ENCODE results near the gene GORASP1. TPM values are rescaled to one million over a fixed set of nuclear protein-coding genes. Genes with fewer than 3 reads are reported as not detected.
A peak's percentile ranks its signal among the peaks of the same experiment; 100 is the strongest.

Gene GORASP1
- total RNA-seq, 4 donors from 2014 or later: 32.3 to 73.4 (median 47.5) TPM

DNA sequence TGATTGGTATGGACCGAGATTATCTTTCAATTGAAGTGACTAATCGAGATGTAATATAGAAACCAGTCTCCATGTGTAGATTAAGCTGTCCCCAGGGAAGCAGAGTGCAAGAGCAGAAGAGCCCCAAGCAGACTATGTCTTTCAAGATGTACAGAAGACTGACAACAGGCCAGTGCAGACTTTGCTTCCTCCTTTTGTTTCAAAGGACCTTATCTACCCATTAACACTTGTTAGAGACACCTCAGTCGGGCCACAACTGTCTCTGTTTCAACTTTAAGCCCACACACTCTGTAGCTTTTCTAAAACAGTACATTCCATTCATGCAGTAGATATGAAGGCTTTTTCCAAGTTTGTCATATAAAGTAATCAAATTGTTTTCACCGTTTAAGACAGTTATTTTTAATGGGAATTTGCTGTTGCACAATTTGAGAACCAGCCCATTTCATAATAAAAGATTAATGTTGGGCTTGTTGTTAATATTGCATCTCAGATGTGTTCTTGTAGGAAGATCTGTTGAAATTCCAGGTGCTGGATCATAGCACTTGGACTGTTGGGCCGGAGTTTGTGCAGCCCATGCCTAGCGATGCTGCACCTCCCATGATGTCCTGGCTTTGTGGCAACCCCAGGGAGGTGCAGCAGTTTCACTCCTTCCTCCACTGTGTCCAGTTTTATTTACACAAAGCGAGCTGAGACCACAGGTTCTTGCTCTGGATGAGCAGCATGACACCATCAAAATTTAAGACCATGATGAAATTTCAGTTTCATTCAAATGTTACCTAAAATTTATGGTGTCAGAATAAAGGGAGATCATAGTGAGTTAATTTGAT is 12.4 kb downstream of the GORASP1 start:
- H3K36me3 ChIP-seq: no peaks in the 10 kb centered on the region
- no peaks in the 10 kb centered on the region for H3K27me3 ChIP-seq
- H3K9me3 ChIP-seq: no peaks in the 10 kb centered on the region
- intact Hi-C loops (cut with DNase I; ENCODE audit: low total_unique reads): no loop called here
- TF ChIP-seq CTCF (IDR thresholded peaks at IDR 0.05) (no peak), POLR2A (IDR thresholded peaks at IDR 0.05) (no peak)
- H3K4me3 ChIP-seq: no peak overlapping the region
- H3K27ac ChIP-seq: peak overlapping the region in 1 of 2 donors; percentile 52
- peak in 1 of 2 donors; percentile 37 for DNase-seq
- H3K4me1 ChIP-seq: no peaks in the 10 kb centered on the region

DNA sequence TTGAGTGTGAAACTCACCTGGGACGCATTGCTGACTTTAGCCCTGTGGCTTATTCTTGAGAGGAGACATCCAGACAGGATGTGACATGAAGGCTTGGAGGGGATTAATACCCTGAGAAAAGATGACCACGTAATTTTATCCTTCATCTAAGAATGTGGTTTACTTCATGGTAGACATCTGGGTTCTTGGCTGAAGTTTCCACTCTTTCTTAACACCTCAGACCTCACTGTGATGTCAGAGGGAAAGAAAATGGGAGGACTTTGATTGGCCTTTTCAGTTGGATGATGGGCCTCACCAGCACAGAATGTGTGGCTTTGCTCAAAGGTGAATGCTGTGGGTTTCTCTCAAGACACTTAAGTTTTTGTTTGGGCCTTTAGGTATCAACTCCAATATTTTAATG is 16.5 kb downstream of the GORASP1 start:
- H3K36me3 ChIP-seq: peaks cover 0 to 3% of the 10 kb centered on the region in 2 donors
- H3K9me3 ChIP-seq: no peaks in the 10 kb centered on the region
- H3K4me3 ChIP-seq: no peak overlapping the region
- no peaks in the 10 kb centered on the region for H3K4me1 ChIP-seq
- H3K27me3 ChIP-seq: no peaks in the 10 kb centered on the region
- no peak for TF ChIP-seq POLR2A (IDR thresholded peaks at IDR 0.05)
- TF ChIP-seq CTCF (IDR thresholded peaks at IDR 0.05): no peak
- no peak overlapping the region for H3K27ac ChIP-seq
- intact Hi-C loops (cut with DNase I; ENCODE audit: low total_unique reads): no loop called here
- DNase-seq: no peak

DNA sequence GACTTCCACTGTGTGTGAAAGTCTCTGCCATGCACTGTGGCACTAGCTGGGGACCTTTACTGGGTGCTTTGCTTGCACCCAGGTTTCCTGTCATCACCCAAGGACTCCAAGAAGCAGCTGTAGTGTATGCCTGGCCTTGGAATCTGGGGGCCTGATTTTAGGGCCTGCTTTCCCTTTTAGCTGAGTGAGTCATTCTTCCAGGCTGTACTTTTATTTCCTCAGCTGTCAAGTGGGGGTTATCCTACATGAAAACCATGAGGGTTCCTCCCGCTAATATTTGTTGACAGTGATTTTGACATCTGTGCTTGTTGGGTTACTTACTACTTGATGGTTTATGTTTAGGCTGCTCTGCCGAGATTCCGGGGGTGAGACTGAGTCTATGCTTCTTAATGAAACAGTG is 18.5 kb downstream of the GORASP1 start:
- H3K4me3 ChIP-seq: no peak overlapping the region
- no peak for DNase-seq
- peaks cover 0 to 3% of the 10 kb centered on the region in 2 donors for H3K36me3 ChIP-seq
- no peaks in the 10 kb centered on the region for H3K9me3 ChIP-seq
- no peaks in the 10 kb centered on the region for H3K4me1 ChIP-seq
- no peaks in the 10 kb centered on the region for H3K27me3 ChIP-seq
- H3K27ac ChIP-seq: peak overlapping the region in 1 of 2 donors; percentile 3
- intact Hi-C loops (cut with DNase I; ENCODE audit: low total_unique reads): no loop called here
- TF ChIP-seq CTCF (IDR thresholded peaks at IDR 0.05) (no peak), POLR2A (IDR thresholded peaks at IDR 0.05) (no peak)

GRCh38 chr3:39088456-39088855 is 19.0 kb downstream of the GORASP1 start:
- peak overlapping the region in 1 of 2 donors; percentile 3 for H3K27ac ChIP-seq
- H3K4me1 ChIP-seq: no peaks in the 10 kb centered on the region
- no peaks in the 10 kb centered on the region for H3K27me3 ChIP-seq
- no peak overlapping the region for H3K4me3 ChIP-seq
- TF ChIP-seq CTCF (IDR thresholded peaks at IDR 0.05) (no peak), POLR2A (IDR thresholded peaks at IDR 0.05) (no peak)
- intact Hi-C loops (cut with DNase I; ENCODE audit: low total_unique reads): no loop called here
- no peaks in the 10 kb centered on the region for H3K9me3 ChIP-seq
- H3K36me3 ChIP-seq: peaks cover 0 to 3% of the 10 kb centered on the region in 2 donors
- no peak for DNase-seq

DNA sequence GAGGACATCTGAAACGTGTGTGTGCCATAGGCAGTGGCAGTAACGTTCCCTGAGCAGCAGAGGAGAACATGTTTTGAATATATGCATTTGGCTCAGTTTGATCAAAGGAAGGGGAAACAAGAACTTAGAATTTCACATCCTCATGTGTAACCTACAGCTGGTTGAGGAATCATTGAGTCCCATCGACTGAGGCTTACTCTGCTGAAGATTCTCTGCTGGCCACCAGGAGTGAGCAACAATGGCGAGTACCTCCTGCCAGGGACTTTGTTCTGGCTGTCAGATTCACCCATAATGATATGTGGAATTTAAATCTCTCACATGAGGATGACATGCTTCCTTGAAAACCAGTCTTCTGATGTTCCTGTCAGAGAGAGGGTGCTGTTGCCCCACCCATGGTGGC is 21.3 kb downstream of the GORASP1 start:
- TF ChIP-seq POLR2A (IDR thresholded peaks at IDR 0.05) (no peak), CTCF (IDR thresholded peaks at IDR 0.05) (no peak)
- Histone ChIP-seq H3K4me3 (no peak overlapping the region), H3K36me3 (peaks cover 0 to 3% of the 10 kb centered on the region in 2 donors), H3K4me1 (no peaks in the 10 kb centered on the region), H3K9me3 (no peaks in the 10 kb centered on the region), H3K27ac (no peak overlapping the region), H3K27me3 (no peaks in the 10 kb centered on the region)
- no peak for DNase-seq
- intact Hi-C loops (cut with DNase I; ENCODE audit: low total_unique reads): no loop called here

Data from uterus (tissue), 4 donors.